ENCODE results near the gene ROBO2. TPM values are rescaled to one million over a fixed set of nuclear protein-coding genes. Genes with fewer than 3 reads are reported as not detected.
"Not testable (repeated sequence)": the region's sequence is repeated elsewhere in the genome, so short reads cannot be mapped to it uniquely, and the experiment has no call there.

The ROBO2 gene
- total RNA-seq, 1 donor from 2014 or later: 7.1 TPM

DNA sequence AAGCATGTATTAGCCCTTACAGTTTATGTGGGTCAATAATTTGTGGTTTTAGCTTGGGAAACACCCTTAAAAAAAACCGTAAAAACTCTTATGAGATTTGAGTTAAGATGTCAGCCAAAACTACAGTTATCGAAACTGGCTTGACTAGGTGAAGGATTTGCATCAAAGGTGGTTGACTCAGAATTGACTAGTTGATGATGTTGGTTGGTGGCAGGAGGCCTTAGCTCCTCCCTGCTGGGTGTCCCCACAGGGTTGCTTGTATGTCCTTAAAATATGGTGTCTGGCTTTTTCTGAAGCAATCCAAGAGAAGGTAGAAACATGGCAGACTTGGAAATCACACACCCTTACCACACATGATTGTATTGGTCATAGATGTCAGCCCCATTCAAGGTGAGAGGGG is 305.1 kb downstream of the ROBO2 start:
- no peak for ATAC-seq

DNA sequence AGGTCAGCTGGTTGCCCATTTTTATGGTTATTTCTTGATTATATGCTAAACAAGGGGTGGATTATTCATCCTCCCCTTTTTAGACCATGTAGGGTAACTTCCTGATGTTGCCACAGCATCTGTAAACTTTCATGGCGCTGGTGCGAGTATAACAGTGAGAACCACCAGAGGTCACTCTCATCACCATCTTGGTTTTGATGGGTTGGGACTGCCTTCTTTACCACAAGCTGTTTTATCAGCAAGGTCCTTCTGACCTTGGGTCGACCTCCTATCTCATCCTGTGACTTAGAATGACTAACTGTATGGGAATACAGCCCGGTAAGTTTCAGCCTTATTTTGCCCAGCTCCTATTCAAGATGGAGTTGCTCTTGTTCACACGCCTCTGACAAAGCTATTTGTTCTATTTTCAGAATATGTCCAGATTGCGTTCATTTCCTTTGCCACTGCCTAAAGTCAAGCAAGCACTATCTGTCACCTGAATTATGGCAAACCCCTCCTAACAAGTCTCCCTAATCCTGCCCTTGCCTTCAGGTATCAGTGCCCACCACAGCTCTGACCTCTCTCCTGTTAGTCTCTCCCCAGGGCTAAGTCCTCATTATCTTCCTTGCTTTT is 308.5 kb downstream of the ROBO2 start:
- ATAC-seq: no peak

DNA sequence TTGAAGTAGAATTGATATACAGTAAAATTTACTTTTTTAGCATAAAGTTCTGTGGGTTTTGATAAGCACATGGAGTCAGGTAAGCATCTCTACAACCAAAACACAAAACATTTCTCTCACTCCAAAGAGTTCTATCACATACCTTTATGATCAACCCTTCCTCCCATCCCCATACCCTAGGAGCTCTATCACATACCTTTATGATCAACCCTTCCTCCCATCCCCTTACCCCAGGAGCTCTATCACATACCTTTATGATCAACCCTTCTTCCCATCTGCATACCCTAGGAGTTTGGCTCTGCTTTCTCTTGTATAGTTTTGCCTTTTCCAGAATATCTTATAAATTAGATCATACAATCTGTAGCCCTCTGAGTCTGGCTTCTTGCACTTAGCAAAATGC is 315.1 kb downstream of the ROBO2 start:
- ATAC-seq: peak; percentile 48

DNA sequence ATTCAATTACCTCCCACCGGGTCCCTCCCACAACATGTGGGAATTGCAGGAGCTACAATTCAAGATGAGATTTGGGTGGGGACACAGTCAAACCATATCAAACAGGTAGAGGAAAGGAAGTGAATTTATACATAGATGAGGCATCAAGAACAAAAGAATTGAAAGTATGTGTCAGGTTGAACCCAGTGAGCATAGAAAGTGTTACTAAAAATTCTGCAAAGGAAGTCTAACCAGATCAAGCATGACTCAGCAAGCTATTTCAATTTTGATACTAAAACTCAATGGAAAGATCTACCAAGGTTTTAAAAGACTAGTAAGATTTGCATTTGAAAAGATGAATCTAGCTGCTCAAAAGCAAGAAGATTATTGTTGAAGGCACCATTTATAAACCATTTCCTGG is 323.0 kb downstream of the ROBO2 start:
- peak; percentile 79 for ATAC-seq

DNA sequence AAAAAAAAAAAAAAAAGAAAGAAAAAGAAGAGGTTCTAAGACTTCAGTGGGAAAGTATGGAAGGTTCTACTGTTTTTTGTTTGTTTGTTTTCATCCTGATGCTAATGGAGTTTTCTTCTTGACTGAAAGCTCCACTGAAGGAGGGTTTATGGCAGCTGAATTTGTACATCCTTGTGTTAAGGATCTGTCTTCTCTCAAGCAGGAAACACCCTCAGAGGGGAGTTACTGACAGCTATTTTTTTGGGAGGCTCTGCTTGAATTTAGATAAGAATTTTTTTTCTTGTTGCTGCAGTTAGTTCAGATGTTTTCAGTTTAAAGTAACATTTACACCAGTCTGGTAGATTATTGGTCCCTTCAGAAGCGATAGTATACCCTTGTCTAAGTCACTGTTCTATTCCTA is 325.3 kb downstream of the ROBO2 start:
- no peak for ATAC-seq

DNA sequence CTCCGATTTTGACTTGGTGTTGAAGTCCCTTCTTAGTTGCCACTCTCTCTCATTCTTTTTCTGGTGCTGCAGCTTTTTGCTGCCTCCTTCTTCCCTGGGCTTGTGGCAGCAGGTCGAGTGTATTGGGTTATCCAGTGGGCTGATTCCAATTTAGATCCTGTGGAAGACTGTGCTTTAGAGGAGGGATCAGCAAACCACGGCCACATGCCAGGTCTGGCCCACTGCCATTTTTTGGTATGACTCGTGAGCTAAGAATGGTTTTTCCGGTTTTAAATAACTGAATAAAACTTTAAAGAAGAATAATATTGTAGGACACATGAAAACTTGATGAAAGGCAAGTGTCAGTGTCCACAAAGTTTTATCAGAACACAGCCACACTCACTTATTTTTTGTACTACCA is 330.5 kb downstream of the ROBO2 start:
- peak; percentile 78 for ATAC-seq

DNA sequence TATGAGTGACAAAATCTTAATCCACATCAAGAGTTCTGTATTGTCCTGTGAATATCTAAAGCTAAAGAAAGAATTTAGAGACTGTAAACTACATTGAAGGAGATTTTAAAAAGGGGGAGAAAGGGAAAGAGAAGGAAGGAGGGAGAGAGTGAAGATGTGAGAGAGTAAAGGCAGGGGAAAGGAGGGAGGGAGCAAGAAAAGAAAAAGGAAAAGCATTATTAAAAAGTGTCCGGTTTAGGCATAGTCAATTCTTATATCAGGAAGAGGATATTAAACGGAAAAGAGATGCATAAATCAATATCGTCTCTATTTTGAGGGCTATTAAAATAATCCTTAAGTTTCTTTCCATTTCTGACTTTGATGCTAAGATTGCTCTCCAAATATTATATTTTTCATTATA is 332.1 kb downstream of the ROBO2 start:
- ATAC-seq: no peak

DNA sequence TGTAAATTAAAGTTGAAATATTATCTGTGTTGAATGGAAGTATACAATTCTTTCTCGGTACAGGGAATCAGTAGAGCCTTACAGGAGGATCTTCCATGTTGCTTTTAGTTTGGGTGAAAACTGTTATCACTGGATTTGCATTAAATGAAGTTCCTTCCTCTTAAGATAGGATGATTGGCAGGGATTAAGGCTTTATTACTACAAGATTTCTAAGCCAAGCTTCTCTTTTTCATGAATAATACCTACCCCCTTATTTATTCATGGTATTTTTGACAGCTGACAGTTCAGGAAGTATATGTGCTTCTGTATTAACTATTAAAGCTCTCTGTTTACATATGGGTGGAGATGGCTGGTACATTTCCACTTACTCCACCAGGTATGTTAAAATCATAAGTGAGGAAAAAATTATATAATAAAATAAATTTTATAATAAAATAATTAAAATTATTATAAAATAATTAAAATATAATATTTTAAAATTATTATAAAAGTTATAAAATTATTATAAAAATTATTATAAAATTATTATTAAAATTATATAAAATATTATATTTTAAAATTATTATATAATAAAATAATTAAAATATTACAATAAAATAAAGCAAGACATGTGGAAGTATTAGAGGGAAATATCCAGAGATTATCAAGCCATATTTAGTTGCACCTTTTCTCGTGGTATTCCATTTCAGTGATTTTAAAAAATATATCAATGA is 332.9 kb downstream of the ROBO2 start:
- ATAC-seq: no peak

DNA sequence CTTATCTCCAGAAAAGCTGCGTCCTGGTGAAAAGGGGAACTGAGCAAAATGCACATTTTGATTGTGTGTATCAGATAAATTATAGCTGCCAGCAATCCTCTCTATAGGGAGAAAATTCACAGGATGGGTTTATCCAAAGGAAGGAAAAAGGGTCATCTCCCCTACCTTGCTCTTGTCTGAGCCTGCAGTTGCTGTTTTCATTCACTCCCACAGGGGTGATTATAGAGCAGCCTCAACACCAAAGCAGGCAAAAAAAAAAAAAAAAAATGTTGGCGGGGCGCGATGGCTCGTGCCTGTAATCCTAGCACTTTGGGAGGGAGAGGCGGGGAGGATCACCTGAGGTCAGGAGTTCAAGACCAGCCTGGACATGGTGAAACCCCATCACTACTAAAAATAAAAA is 333.7 kb downstream of the ROBO2 start:
- no peak for ATAC-seq

DNA sequence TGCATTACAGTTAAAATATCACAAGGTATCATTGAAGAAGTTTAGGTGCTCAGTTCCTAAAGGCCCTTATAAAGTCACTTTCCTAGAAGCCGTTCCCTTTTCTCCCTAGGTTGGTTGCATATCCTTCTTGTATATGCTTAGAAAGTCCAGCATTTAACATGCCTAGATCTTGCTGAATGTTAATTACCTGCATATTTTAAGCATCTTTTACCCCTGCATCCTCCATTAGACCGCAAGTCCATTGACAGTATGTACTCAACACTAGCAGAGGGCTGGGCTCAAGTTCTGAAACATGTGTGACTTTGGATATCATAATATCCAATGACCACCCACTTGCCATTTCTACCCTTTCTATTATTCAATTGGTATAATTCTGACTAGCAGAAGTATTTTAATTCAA is 336.6 kb downstream of the ROBO2 start:
- ATAC-seq: no peak

DNA sequence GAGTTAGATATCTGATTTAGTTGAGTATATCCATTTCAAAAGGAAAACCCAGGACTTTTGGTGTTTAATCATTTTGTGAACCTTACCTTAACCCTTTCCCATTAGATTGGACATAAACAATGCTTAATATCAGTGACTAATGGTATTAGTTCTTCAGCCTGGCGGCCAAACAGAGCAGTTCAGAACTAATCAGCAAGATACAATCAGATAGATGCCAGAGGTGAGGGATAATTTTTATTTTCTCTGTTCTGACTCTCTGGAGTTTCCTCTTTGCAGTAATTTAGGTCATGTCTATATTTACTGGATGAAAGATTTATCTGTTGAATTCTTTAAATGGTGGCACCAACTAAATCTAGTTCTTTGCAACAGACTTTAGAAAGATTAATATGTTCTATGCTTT is 337.8 kb downstream of the ROBO2 start:
- no peak for ATAC-seq

DNA sequence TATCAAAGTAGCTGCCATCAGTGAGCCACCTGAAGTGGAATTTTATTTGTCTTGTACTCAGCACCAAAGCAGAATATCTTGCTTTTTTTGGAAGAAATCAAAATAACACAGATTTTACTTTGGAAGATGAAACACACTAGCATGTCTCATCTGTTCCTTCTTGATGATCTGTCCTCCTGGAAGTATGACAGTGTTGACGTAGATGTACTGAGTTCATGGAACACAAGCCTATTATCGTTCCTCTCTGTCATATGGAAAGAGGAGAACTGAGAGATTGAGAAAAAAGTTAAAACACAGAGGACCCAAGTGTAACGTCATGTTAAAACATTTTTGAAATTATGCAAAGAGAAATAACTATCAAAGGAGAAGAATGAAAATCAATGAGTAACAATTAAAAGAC is 340.2 kb downstream of the ROBO2 start:
- ATAC-seq: no peak

DNA sequence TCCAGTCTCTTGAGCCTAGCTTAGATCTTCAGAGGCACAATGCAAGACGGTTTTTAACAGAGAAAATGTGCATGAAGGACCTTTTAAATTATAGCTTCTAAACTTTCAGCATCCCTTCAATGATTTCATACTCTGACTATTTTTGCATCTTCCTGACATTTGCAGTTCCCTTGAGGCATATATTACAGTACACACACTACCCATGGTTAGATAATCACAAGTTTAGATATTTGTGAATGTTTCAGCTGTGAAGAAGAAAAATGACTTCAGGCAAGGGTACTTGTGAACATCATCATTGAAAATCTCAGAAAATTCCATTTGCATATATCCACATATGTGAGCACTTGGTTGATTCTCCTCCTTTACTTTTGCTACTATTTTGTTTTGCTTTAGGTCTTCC is 341.5 kb downstream of the ROBO2 start:
- ATAC-seq: no peak

DNA sequence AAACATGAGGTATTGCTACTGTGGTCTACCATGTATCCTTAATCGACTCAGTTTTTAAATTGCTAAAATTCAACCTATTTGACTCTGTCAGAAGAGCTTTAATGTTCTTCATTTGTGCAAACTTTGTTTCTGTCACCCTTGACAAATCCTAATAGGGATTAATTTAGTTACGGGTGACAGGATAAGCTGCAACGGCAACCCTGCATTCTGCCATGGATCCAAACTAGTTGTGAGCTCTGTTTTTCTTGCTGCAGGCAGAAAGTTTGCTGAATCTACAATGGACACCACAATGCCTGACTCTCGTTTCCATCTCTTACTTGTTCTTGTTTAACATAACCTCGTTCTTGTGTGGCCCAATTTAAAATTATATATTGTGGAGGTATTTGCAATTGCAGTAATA is 352.3 kb downstream of the ROBO2 start:
- ATAC-seq: no peak

DNA sequence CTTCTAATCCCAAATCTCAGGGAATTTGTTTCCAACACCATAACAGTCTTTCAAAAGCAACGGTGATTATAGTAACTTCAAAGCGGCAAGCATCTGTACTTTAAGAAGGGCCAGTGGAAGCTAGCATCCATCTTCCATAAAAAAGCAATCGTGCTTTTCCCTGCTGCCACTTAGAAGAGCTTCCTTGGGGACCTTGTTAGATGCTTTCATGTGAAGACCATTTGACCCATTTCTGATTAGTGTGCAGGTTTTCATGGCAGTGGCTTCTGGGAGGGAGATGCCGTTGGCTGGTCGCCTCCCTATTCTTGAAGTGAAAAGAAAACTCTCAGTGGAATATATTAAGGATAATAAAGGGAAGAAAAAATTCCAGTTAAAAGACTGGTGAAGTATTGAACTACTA is 354.1 kb downstream of the ROBO2 start:
- ATAC-seq: no peak

DNA sequence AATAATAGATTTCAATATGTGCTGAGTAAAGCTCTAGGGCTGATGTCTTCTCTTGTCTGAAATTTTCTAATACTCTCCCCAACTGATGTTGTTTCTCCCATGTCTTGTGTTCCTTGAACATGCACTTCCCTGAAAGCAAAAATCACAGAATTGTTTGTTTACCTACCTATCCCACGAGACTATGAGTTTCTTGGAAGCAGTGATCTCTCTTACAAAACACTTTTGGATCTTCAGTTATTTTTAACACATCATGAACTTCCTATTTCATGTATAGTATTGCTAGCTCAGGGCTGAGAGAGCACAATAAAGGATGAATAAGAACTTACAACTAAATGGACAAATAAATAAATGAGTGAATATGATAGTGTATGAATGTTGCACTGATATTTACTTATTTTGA is 365.0 kb downstream of the ROBO2 start:
- no peak for ATAC-seq

DNA sequence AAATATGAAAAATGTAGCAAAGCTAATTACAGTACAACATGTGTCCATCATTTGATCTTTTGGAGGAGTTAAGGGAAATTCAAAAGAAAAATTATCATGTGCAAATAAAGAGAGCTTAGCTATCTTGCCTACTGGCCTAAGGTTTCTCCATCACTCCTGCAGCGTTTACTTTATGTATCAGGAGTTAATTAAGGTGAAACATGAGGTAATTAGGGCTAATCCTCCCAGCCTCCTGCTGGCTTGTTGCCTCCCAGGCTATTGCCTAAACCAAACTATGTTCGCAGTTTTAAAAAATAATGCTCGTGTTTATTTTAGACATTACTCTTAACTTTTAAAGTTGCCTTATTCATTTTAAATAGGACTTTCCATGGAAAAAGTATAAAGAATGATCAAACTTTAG is 367.5 kb downstream of the ROBO2 start:
- no peak for ATAC-seq

DNA sequence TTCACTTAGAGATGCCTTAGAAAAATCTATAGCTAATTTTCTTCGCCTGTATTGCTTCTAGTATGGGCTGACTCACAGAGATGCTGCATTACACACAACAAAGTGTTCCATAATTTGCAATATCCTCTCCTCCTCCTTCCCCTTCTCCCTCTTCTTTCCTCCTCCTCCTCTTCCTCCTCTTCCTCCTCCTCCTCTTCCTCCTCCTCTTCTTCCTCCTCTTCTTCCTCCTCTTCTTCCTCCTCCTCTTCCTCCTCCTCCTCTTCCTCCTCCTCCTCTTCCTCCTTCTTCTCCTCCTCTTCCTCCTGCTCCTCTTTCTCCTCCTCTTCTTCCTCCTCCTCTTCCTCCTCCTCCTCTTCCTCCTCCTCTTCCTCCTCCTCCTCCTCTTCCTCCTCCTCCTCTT is 370.4 kb downstream of the ROBO2 start:
- ATAC-seq: not testable (repeated sequence)

DNA sequence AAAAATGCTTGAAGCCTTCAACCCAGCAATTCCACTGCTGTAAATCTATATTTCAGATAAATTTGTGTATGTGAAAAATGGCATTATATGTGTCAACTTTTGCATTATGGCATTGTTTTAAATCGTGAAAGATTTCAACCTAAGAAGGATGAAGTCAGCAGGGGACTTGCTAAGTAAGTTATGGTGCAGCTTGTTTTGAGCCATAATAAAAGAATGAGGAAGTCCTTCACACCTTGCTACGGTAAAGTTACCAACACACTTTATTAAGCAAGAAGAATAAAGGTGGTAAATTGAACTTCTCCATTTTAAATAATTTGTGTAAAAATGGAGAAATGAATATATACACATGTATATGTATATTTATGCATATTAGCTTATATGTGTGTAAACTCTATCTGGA is 371.4 kb downstream of the ROBO2 start:
- ATAC-seq: peak; percentile 55

DNA sequence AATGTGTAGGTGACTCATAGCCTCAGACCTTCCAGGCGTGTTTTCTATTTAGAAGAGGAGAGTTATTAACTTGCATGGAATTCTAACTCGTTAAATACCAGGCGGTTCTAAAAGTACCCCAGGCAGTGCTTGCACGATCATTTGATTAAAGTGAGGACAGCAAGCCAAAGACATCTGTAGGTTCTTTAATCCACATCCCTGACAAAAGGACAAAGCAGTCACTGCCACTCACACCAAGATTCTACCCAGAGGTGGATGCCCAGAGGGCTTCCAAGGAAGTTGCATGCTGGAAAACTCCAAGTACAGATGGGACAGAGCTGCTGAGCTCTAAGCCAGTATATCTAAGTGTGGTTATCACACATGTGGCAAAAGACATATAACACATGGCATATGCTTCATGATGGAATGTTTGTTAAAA is 372.1 kb downstream of the ROBO2 start:
- ATAC-seq: no peak

DNA sequence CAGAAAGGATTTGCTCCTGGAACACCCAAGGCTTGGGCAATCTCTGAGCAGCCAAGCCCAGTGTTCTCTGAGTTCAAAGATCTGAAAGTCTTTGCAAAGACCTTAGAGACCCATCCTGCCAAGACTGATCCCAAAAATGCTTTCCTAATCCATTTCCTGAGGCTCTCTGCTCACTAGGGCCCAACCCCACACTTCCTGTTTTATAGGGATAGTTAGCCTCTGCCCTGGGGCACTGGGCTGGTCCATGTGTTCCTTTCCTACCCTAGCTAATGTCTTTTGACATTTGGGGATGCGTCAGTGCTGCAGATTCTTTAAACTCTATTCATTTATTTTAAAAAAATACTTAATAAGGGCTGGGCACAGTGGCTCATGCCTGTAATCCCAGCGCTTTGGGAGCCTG is 372.7 kb downstream of the ROBO2 start:
- ATAC-seq: peak; percentile 96

DNA sequence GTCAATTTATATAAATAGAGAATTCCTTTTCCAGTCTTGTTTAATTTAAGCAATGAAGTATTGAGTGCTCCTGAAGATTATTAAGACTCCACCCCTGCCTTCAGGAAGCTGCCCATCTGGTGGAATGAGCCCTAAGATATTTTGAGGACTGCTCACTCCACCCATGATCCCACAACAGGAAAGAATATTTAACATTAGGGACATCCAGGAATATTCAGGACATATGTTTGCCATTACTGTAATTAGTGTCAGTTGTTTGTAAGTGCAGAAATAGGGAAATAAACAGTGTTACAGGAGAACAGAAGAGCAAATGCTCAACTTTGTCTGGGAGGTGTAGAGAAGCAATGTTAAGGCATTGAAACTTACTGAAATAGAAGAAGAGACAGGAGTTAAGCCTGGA is 375.0 kb downstream of the ROBO2 start:
- no peak for ATAC-seq

DNA sequence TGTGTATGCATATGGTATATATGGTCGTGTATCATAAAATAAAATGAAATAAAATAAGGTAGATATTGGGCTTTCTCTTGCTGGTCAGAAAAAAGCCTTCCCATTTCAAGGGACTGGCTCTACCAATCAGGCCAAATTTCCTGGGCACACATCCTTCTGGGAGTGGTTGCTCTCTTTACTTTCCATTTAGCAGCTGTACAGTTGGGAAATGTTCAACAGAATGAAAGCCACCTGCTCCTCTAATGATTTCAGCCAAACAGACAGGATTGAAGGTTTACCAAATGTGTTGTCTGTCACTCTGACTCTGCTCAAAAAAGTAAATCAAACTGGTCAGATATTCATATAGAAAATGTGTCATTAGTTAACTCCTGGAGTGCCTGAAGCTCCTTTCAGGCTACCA is 380.4 kb downstream of the ROBO2 start:
- no peak for ATAC-seq

DNA sequence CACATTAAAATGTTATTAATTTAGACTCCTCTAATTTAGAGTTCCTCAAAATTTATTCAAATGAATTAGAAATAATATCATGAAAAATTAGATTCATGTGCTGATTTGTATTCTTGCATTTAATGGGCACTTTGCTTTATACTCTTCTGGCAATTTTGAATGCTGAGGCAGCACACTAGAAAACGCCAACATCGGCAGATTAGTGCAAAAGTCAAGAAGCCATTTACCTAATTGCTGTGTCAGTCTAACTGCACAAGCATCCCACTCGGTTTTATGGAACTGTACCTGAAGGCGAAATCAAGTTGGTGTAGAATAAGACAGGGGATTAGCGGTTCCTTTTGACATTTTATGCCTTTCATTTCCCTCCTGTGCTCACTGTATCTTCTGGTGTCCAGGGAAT is 382.0 kb downstream of the ROBO2 start:
- no peak for ATAC-seq

DNA sequence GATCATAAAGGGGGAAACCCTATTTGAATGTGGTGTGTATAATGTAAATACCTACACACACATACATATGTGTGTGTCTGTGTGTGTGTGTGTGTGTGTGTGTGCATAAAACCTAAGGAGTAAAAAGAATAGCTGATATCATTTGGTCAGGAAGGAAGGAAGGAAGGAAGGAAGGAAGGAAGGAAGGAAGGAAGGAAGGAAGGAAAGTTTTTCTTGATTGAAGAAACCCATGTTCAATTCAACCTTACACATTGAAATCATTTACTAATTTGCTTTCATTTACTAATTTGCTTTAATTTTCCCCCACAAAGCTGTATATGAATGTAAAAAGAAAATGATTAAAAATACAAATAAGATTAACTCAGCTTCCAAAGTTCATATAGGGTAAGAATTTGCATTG is 386.6 kb downstream of the ROBO2 start:
- ATAC-seq: no peak

Data from esophagus mucosa (tissue), 1 donor.